ENCODE measurements around the gene CTNNA3. TPM values are rescaled to one million over a fixed set of nuclear protein-coding genes. Genes with fewer than 3 reads are reported as not detected.

Gene CTNNA3
- polyA plus RNA-seq, 1 experiment: not detected

DNA sequence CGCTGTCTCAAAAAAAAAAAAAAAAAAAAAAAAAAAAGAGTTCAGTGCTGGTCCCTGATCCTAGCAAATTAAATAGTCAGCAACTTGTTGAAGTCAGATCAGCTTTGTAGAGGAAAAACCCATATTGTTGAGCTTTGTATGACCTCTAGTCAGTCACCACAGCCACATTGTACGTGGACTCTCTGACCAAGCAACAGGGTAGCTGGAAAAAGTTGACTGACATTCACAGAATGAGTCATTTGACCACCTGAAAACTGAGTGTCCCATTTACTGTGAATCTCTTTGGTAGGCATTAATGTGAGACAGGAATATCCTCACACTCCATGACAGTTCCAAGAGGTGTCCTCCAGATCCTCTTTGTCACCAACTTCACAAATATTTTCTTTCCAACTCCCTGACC lies 399.1 kb downstream of the CTNNA3 start:
- no peaks in the 10 kb centered on the region for H3K27me3 ChIP-seq (ENCODE audit: control insufficient read depth, insufficient read depth, low read length)
- CTCF ChIA-PET: interaction anchor here (1.6 kb wide), 1 partner anchor 9 kb away, joined by 3 read pairs; no protein-coding TSS in a partner anchor
- H3K4me3 ChIP-seq (ENCODE audit: low read depth, low read length): no peak overlapping the region
- no peak for DNase-seq (ENCODE audit: low read depth)
- TF ChIP-seq, protein P1, sequence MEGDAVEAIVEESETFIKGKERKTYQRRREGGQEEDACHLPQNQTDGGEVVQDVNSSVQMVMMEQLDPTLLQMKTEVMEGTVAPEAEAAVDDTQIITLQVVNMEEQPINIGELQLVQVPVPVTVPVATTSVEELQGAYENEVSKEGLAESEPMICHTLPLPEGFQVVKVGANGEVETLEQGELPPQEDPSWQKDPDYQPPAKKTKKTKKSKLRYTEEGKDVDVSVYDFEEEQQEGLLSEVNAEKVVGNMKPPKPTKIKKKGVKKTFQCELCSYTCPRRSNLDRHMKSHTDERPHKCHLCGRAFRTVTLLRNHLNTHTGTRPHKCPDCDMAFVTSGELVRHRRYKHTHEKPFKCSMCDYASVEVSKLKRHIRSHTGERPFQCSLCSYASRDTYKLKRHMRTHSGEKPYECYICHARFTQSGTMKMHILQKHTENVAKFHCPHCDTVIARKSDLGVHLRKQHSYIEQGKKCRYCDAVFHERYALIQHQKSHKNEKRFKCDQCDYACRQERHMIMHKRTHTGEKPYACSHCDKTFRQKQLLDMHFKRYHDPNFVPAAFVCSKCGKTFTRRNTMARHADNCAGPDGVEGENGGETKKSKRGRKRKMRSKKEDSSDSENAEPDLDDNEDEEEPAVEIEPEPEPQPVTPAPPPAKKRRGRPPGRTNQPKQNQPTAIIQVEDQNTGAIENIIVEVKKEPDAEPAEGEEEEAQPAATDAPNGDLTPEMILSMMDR (IDR thresholded peaks at IDR 0.05; ENCODE audit: insufficient read depth, low read depth, low read length): no peak
- POLR2A ChIA-PET: no interaction called here
- no peaks in the 10 kb centered on the region for H3K36me3 ChIP-seq (ENCODE audit: control insufficient read depth, insufficient read depth, low read length)

- no peaks in the 10 kb centered on the region for H3K27me3 ChIP-seq (ENCODE audit: control insufficient read depth, insufficient read depth, low read length)
- no peak overlapping the region for H3K4me3 ChIP-seq (ENCODE audit: low read depth, low read length)
- no peaks in the 10 kb centered on the region for H3K36me3 ChIP-seq (ENCODE audit: control insufficient read depth, insufficient read depth, low read length)
- TF ChIP-seq, protein P1 (IDR thresholded peaks at IDR 0.05; ENCODE audit: insufficient read depth, low read depth, low read length): no peak
- CTCF ChIA-PET: no interaction called here
- no peak for DNase-seq (ENCODE audit: low read depth)
- POLR2A ChIA-PET: no interaction called here
Observed at GRCh38 chr10:67288688-67289410, 407.1 kb downstream of the CTNNA3 start.

DNA sequence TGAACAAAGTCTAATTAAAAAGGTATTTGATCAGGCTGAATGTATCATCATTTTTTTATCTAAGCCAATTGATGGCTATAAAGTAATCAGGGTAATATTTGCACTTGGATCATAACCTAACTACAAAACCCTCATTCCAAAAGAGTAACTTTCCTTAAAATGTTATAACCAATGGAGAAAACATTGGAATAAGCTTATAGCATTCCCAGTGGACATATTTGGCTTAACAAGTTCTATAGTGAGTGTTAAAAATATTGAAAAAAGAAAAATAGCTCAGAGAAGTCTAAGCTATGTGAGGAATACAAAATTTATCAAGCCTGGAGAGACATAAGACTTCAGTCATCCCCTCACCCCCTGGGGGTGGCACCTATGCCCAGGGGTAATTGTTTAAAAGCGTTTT lies 411.4 kb downstream of the CTNNA3 start:
- Histone ChIP-seq H3K4me3 (ENCODE audit: low read depth, low read length) (no peak overlapping the region), H3K36me3 (ENCODE audit: control insufficient read depth, insufficient read depth, low read length) (no peaks in the 10 kb centered on the region), H3K27me3 (ENCODE audit: control insufficient read depth, insufficient read depth, low read length) (no peaks in the 10 kb centered on the region)
- DNase-seq (ENCODE audit: low read depth): no peak
- CTCF ChIA-PET: no interaction called here
- TF ChIP-seq, protein P1 (IDR thresholded peaks at IDR 0.05; ENCODE audit: insufficient read depth, low read depth, low read length): no peak
- POLR2A ChIA-PET: no interaction called here

DNA sequence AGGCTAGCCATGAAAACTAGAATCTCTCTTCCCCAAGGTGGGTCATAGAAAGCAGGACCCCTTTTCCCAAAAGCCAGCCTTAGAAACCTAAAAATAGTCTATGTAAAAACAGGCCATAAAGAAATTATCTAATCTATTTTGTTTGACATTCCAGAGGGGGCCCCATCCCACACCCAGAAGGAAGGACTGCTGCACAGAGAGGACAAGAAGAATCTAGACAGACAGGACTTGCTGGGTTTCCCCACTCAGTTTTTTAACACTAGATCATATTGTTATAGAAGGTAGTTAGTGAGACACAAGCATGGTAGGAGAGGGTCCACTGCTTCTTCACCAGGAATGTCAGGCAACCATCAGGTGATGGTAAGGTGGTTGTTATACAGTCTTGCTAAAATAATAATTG lies 413.1 kb downstream of the CTNNA3 start:
- Histone ChIP-seq H3K36me3 (ENCODE audit: control insufficient read depth, insufficient read depth, low read length) (no peaks in the 10 kb centered on the region), H3K4me3 (ENCODE audit: low read depth, low read length) (no peak overlapping the region), H3K27me3 (ENCODE audit: control insufficient read depth, insufficient read depth, low read length) (no peaks in the 10 kb centered on the region)
- TF ChIP-seq, protein P1 (IDR thresholded peaks at IDR 0.05; ENCODE audit: insufficient read depth, low read depth, low read length): no peak
- DNase-seq (ENCODE audit: low read depth): no peak
- CTCF ChIA-PET: no interaction called here
- POLR2A ChIA-PET: no interaction called here

DNA sequence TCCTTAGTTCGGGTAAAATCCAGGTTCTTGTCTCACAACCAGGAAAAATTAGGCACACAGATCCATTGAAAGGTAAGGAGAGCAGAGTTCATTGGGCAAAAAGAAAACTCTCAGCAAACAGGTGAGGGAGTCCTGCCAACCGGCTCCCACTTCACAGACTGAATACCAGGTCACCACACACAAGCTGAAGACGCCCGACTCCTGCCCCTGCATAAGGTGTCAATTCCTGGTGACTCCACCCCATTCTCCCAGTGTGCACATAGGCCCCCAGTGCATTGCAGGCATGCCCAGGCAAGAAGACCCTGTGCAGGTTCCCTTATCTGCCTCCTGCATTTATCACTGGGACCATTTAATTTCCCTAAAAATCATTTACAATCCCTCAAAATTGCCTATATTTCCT lies 415.6 kb downstream of the CTNNA3 start:
- TF ChIP-seq, protein P1 (IDR thresholded peaks at IDR 0.05; ENCODE audit: insufficient read depth, low read depth, low read length): no peak

More for the DNA sequence above, 415.6 kb downstream of the CTNNA3 start:
- no peak overlapping the region for H3K4me3 ChIP-seq (ENCODE audit: low read depth, low read length)
- POLR2A ChIA-PET: no interaction called here
- no peaks in the 10 kb centered on the region for H3K36me3 ChIP-seq (ENCODE audit: control insufficient read depth, insufficient read depth, low read length)
- CTCF ChIA-PET: interaction anchor here (1.5 kb wide), 1 partner anchor 25 kb away, joined by 3 read pairs; no protein-coding TSS in a partner anchor
- H3K27me3 ChIP-seq (ENCODE audit: control insufficient read depth, insufficient read depth, low read length): no peaks in the 10 kb centered on the region
- no peak for DNase-seq (ENCODE audit: low read depth)

Measured in BJ (cell line).